Measurements from ENCODE around the gene CACNA1C.

DNA sequence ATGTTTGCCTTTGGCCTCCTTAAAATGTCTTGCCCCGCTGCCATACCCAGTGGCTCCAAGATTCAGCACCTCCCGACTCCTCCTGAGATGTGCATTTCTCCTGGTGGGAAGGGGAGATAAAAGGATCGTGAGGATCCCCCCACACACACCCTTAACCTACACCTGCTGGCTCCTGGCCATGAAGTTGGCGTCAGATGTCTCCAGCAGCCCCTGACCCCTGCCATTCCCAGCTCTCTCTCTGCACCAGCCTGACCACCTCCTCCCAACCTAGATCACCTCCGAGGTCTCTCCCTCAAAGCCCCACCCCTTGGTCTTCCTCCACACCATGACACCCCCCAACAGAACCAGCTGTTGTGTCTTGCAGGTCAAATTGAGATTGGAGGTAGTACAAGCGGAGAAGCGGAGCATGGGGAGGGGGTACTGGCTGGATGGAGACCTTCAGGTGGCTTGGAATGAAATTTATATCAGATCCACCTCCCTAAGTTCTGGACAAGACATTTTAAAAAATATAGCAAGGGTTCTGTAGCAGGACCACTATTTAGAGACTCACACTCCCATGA, 590.9 kb downstream of the CACNA1C start:
- no peak for TF ChIP-seq RAD21 (IDR thresholded peaks at IDR 0.05; ENCODE audit: low read length)
- TF ChIP-seq POLR2A (IDR thresholded peaks at IDR 0.05; ENCODE audit: low read depth, low read length): no peak
- no peak for TF ChIP-seq CTCF (conservative IDR thresholded peaks at IDR 0.05; ENCODE audit: low read depth, low read length)

Measured in IMR-90 (cell line).